Astrocyte (in vitro differentiated cells and primary cell): Measurements from ENCODE around the gene GRIP1.

Source experiments
- CTCF ChIP-seq: IDR thresholded peaks from 2 replicates; pipeline ENCODE4 v1.5.1; 2011; ENCODE audit warnings: low read depth, mild to moderate bottlenecking, inconsistent platforms, low read length, moderate library complexity; ENCODE audit not compliant: insufficient read depth
- EZH2 ChIP-seq: IDR thresholded peaks from 2 replicates; pipeline ENCODE4 v1.6.1; 2012; ENCODE audit warnings: mild to moderate bottlenecking, low read length, inconsistent platforms; ENCODE audit not compliant: insufficient read depth

GRCh38 chr12:66653796-66654195 lies 25.1 kb downstream of the GRIP1 start:
- TF ChIP-seq CTCF (no peak), EZH2 (no peak)
